Stimulated activated naive B cell treated with anti-CD40 and anti-IgM and Interleukin-4, amounts not matched to agents 10 μg/mL and 1 μg/mL and 100 μg/mL, for 72 hours (primary cell): ENCODE measurements around the gene GFOD1.

ENCODE experiments used
- ATAC-seq, 2 donors: fragments of 150-1000 bp; cut with Tn5 transposase; replicated peaks; 2 replicates each; pipeline ENCODE4 v1.10.0; 2021; ENCODE audit warnings: moderate library complexity in 1 of 2
- DNase-seq: peaks from one replicate; pipeline ENCODE4 v3.0.0; 2021
- H3K27ac Mint-ChIP-seq: one replicate; pipeline ENCODE4 v1.8.0; 2022; ENCODE audit warnings: mild to moderate bottlenecking, mixed read lengths
- H3K27me3 Mint-ChIP-seq, 2 donors: one replicate each; pipeline ENCODE4 v1.8.0; 2022; ENCODE audit warnings: mixed read lengths in 2 of 2
- H3K36me3 Mint-ChIP-seq, 2 donors: one replicate each; pipeline ENCODE4 v1.8.0; 2022; ENCODE audit warnings: mixed read lengths in 2 of 2, mild to moderate bottlenecking in 1 of 2
- H3K4me1 Mint-ChIP-seq, 2 donors: one replicate each; pipeline ENCODE4 v1.8.0; 2022; ENCODE audit warnings: mixed read lengths in 2 of 2, mild to moderate bottlenecking in 1 of 2
- H3K4me3 Mint-ChIP-seq, 2 donors: one replicate each; pipeline ENCODE4 v1.8.0; 2022; ENCODE audit warnings: mild to moderate bottlenecking in 2 of 2, mixed read lengths in 2 of 2, moderate library complexity in 1 of 2
- H3K9me3 Mint-ChIP-seq, 2 donors: one replicate each; pipeline ENCODE4 v1.8.0; 2022; ENCODE audit warnings: mixed read lengths in 2 of 2, mild to moderate bottlenecking in 1 of 2

The GFOD1 gene

DNA sequence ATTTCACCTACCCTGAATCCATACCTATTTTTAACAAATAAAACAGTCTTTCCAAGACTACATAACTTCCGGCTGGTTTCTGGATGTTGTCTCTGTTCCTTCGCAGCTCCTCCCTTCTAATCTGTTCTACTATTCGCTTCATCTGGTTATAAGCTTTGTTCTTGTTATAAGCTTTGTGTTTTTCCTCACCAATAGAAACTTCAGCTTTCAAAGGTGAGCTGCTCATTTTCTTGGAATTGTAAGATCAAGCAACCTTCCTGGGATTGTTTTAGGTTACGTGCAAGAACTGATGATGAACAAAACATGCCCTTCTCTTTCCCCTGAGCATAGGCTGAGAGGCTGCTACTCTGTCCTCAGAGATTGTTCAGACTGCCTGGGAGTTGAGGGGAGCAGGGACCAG is 2.1 kb downstream of the GFOD1 start:
- no peak for DNase-seq
- H3K36me3 Mint-ChIP-seq: peaks cover 8 to 19% of the 10 kb centered on the region in 2 donors
- peak overlapping the region; percentile 97 to 99 for H3K4me3 Mint-ChIP-seq
- peak overlapping the region; percentile 95 for H3K27ac Mint-ChIP-seq
- peaks cover 34 to 46% of the 10 kb centered on the region in 2 donors for H3K4me1 Mint-ChIP-seq
- ATAC-seq: no peak
- H3K9me3 Mint-ChIP-seq: no peaks in the 10 kb centered on the region
- H3K27me3 Mint-ChIP-seq: no peaks in the 10 kb centered on the region

DNA sequence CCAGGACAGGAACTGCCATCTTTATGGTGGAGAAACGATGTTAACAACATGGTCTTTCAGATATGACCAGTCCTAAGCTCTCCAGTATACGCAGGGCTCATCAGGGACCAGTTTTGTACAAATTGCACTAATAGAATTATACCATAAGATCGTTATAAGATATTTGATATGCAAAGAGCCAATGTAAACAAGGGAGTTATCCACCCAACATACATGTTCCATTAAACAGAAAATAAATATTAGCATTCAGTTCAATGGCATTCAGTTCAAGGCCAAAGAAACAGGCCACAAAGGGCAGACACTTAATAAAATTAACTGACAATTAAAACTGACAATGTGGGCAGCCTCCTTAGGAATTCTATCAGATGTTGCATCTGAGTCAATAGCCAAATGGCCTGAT is 2.6 kb downstream of the GFOD1 start:
- Mint-ChIP-seq H3K36me3 (peaks cover 8 to 22% of the 10 kb centered on the region in 2 donors), H3K4me3 (no peak overlapping the region), H3K9me3 (no peaks in the 10 kb centered on the region), H3K27me3 (no peaks in the 10 kb centered on the region), H3K27ac (no peak overlapping the region), H3K4me1 (peaks cover 37 to 49% of the 10 kb centered on the region in 2 donors)
- ATAC-seq (no peak), DNase-seq (no peak)

DNA sequence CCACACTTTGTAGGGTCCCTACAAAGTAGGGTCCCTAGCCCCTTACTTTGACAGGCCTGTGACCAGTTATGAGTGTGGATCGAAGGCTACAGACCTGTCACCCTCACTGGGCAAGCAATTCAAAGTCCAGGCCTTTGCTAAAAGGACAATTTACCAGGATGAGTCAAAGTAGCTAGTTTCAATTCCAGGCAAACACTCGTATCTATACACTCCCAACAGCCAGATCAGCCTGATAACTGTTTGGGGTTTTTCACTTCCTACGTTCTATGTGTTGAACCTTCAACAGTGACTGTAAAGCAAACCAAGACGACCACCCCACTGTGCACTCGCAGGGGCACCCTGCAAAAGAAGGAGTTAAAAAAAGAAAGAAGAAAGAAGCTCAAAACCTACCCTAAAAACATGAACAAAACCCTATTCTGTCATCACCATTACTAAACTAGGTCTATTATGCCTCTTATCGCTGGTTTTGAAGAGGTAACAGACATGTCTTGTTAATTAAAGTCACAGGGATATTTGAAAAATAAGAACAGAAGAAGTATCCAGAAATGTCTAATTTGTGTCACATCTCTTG is 3.2 kb downstream of the GFOD1 start:
- ATAC-seq (peak; percentile 2 to 9), DNase-seq (no peak)
- Mint-ChIP-seq H3K27me3 (no peaks in the 10 kb centered on the region), H3K36me3 (peaks cover 8 to 26% of the 10 kb centered on the region in 2 donors), H3K27ac (peak overlapping the region; percentile 10), H3K4me1 (peaks cover 42 to 55% of the 10 kb centered on the region in 2 donors), H3K9me3 (no peaks in the 10 kb centered on the region), H3K4me3 (peak overlapping the region; percentile 54 to 64)

DNA sequence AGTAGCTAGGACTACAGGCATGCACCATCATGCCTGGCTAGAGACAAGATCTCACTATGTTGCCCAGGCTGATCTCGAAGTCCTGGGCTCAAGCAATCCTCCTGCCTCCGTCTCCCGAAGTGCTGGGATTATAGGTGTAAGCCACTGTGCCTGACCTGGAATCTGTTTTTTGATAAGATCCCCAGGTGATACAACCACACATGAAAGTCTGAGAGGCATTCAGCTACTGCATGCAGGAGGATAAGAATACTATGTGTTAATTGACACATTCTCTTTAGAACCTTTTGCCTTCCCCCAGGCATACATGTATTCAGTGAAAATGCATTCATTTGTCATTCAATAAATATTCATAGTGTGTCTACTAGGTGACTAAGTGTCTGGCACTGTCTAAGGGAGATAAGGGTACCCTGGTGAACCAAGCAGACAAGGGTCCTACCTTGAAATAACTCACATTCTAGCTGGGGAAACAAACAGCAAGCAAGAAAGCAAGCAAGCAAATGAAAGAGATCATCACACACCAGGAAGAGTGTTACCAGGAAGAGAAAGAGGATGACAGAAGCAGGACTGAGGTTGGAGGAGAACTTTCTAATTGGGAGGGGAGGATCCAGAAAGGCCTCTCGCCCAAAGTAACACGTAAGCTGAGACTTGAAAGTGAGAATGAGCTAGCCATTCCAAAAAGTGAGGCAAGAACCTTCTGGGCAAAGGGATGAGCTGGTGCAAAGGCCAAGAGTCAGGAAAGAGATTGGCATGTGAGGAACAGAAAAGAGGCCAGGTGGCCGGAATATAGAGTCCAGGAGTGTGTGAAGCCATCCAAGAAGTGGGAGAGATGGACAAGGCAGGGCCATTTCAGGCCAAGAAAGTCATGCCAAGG is 6.5 kb downstream of the GFOD1 start:
- ATAC-seq (no peak), DNase-seq (no peak)
- Mint-ChIP-seq H3K27ac (no peak overlapping the region), H3K4me1 (peaks cover 39 to 49% of the 10 kb centered on the region in 2 donors), H3K4me3 (no peak overlapping the region), H3K36me3 (peaks cover 15 to 32% of the 10 kb centered on the region in 2 donors), H3K9me3 (no peaks in the 10 kb centered on the region), H3K27me3 (no peaks in the 10 kb centered on the region)

DNA sequence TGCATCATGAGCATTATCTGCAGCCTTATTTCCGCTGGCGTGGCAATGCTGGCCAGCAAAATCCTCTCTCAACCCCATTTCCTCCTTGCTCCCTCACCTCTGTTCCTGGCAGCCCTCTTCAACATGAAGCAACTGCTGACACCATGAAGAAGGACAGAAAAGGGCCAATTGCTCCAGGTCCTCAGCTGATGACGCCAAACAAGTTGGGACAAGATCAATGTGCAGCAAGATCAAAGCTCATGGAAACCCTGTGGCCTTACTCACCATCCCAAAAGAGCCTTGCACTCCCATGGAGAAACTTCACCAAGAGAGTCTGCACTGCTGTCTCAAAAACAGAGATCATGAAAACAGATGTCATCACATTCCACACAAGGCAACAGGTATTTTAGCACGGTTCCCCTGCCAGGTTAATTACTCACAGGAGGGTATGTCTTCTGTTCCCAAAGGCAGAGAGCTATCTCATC is 7.4 kb downstream of the GFOD1 start:
- Mint-ChIP-seq H3K36me3 (peaks cover 15 to 31% of the 10 kb centered on the region in 2 donors), H3K4me1 (peaks cover 32 to 43% of the 10 kb centered on the region in 2 donors), H3K27ac (no peak overlapping the region), H3K9me3 (no peaks in the 10 kb centered on the region), H3K4me3 (no peak overlapping the region), H3K27me3 (no peaks in the 10 kb centered on the region)
- ATAC-seq: no peak
- DNase-seq: no peak

DNA sequence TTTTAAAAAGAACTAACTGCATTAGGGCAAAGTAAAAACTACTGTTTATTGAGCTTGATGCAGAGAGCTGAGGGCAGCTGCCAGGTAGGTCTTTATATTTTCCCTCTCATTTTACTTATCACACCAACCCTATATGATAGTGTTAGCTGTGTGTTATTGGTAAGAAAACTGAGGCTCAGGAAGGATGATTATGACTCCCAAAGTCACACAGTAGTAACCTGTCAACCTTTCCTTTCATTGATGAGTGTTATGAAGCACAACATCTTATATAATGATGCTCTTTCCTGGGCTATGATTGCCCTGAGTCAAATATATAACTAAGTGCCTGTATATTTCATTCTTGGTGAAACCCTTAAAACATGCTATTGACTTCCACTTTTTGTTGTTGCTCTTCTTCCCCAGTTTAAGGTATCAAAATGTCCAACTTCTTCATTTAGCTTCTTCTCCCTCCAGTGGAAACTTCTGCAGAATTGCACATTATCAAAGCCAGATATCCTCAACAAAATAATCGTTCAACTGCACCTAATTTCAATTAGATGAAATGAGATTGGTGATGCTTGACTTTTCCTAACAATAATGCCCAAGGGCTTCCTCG is 8.1 kb downstream of the GFOD1 start:
- Mint-ChIP-seq H3K27me3 (no peaks in the 10 kb centered on the region), H3K9me3 (no peaks in the 10 kb centered on the region), H3K4me1 (peaks cover 36 to 46% of the 10 kb centered on the region in 2 donors), H3K27ac (no peak overlapping the region), H3K4me3 (no peak overlapping the region), H3K36me3 (peaks cover 15 to 35% of the 10 kb centered on the region in 2 donors)
- no peak for ATAC-seq
- DNase-seq: no peak

DNA sequence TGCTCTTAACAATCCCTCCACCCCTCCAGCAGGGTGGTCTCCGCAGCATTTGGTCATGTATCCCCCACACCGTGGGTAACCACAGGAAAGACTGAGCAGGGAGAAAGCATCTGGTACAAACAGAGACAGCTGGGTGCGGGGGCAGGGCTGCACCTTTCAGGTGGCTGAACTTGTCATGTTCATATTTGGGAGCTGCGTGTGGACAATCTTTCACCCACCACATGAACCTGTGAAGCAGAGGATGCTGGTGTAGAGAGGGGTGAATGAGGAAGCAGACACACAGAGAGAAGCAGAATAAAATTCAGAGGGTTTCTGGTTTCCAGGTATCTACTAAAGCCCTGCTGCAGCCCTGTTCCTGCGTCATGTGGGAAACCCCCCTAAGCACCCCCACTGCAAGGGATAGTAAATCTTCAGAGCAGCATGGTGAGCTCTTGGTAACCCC is 8.9 kb downstream of the GFOD1 start:
- ATAC-seq: peak; percentile 88 to 91
- Mint-ChIP-seq H3K27me3 (no peaks in the 10 kb centered on the region), H3K27ac (peak overlapping the region; percentile 6), H3K9me3 (no peaks in the 10 kb centered on the region), H3K4me3 (peak overlapping the region; percentile 50), H3K4me1 (peaks cover 32 to 45% of the 10 kb centered on the region in 2 donors), H3K36me3 (peaks cover 16 to 34% of the 10 kb centered on the region in 2 donors)
- DNase-seq: no peak

DNA sequence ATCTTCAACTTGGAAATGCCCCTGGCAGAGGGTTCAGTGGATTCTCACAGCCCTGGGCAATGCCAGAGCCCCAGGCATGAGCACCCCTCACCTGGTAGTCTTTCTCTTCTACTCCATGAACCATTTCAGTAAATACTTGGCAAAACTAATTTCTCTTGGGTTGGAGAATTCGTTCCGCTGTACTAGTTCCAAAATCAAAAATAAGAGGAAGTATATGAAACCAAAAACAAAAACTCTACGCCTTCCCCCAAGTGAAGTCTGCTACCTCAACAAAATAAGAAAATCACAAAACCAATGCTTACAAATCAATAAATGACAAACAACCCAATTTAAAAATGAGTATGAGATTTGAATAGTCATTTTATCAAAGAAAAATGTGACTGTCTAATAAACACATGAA is 12.6 kb downstream of the GFOD1 start:
- Mint-ChIP-seq H3K27ac (peak overlapping the region; percentile 62), H3K36me3 (peaks cover 25 to 33% of the 10 kb centered on the region in 2 donors), H3K4me3 (no peak overlapping the region), H3K4me1 (peaks cover 36 to 65% of the 10 kb centered on the region in 2 donors), H3K9me3 (no peaks in the 10 kb centered on the region), H3K27me3 (no peaks in the 10 kb centered on the region)
- ATAC-seq: no peak
- DNase-seq: no peak

DNA sequence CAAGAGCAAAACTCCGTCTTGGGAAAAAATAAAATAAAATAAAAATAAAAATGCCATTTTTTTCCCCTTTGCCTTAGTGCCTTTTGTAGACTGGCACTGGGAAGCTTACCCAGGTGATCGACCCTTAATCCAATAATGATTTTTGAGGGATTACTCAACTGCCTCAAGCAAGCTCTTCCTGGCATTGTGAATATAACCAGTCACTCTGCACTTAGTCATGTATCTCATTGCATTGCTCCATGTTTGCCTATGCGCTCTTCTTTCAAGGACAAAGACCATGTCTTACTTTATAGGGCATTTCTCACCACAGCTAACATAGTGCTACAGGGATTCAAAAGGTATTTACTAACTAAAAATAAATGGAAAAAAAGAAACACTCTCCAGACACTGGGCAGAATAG is 13.0 kb downstream of the GFOD1 start:
- ATAC-seq (no peak), DNase-seq (no peak)
- Mint-ChIP-seq H3K36me3 (peaks cover 29 to 33% of the 10 kb centered on the region in 2 donors), H3K27ac (no peak overlapping the region), H3K4me1 (peaks cover 34 to 62% of the 10 kb centered on the region in 2 donors), H3K27me3 (no peaks in the 10 kb centered on the region), H3K4me3 (no peak overlapping the region), H3K9me3 (no peaks in the 10 kb centered on the region)

DNA sequence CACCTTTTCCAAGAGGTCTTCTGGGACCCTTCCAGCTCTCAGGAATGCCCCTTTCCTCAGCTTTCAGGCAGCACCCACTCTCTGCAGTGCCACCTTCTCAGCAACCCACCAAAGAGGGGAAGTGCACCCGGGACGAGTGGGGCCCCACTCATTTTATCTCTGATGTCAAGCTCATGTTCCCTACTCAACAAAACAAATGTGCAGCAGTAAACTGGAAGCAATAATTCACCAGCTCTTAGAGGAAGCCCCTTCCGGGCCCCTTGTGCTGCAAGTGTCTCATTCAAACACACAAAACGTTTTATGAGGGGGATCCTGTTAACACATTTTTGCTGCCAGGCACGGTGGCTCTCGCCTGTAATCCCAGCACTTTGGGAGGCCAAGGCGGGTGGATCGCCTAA is 13.6 kb downstream of the GFOD1 start:
- no peak for DNase-seq
- Mint-ChIP-seq H3K27ac (no peak overlapping the region), H3K36me3 (peaks cover 35 to 39% of the 10 kb centered on the region in 2 donors), H3K4me1 (peaks cover 36 to 65% of the 10 kb centered on the region in 2 donors), H3K9me3 (peaks cover 0 to 1% of the 10 kb centered on the region in 2 donors), H3K27me3 (no peaks in the 10 kb centered on the region), H3K4me3 (no peak overlapping the region)
- ATAC-seq: no peak

DNA sequence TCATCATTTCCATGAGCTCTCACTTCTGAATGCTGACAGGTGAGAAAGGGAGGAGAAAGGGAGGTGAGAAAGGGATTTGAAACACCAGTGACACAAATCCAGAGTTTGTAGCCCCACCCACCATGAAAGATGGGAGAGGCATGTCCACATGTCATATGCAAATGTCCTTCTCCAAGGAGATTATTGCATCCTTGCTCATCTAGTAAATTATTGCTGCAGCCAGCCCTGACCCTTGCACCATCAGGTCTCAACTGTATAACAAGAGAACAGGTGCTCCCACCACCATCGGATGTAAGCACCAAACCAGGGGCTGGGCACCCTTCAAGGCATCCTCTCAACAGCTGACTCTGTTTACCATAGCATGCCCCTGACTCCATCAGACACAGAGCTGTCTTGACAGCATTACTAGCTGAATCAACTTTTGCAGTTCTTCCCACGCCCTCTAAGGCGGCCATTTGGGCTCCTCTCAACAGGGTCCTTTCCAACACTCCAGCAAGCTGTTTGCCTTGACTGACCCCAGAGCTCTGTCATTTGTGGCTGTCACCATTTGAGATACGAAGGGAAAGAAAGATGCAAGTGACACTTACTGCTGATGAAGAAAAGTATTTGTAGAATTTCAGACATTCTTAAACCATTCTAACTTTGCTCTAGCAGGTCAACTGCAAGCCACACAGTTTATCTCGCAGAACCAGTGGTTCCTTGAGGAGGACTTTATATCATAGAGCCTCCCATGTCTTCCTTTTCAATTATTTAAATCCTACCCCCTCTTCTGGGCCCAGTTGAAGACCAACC is 14.2 kb downstream of the GFOD1 start:
- H3K27ac Mint-ChIP-seq: no peak overlapping the region
- H3K36me3 Mint-ChIP-seq: peaks cover 35 to 36% of the 10 kb centered on the region in 2 donors
- no peaks in the 10 kb centered on the region for H3K27me3 Mint-ChIP-seq
- ATAC-seq (peak in 1 of 2 donors; percentile 14), DNase-seq (no peak)
- H3K4me1 Mint-ChIP-seq: peaks cover 30 to 61% of the 10 kb centered on the region in 2 donors
- H3K9me3 Mint-ChIP-seq: peaks cover 0 to 4% of the 10 kb centered on the region in 2 donors
- no peak overlapping the region for H3K4me3 Mint-ChIP-seq

DNA sequence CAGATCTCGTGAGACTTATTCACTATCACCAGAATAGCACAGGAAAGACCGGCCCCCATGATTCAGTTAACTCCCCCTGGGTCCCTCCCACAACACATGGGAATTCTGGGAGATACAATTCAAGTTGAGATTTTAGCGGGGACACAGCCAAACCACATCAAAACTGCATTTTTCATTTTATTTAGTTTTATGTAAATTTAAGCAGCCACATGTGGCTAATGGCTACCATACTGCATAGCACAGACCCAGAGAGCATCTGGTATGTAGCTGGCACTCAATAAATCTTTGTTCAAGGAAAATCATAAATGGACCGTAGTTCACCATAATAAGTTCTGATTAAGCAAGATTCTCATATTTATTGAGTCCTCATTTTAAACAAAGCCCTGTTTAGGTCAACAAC is 15.3 kb downstream of the GFOD1 start:
- Mint-ChIP-seq H3K4me3 (no peak overlapping the region), H3K27me3 (no peaks in the 10 kb centered on the region), H3K27ac (no peak overlapping the region), H3K9me3 (peaks cover 0 to 4% of the 10 kb centered on the region in 2 donors), H3K36me3 (peaks cover 33% of the 10 kb centered on the region in 2 donors), H3K4me1 (peaks cover 32 to 66% of the 10 kb centered on the region in 2 donors)
- ATAC-seq: no peak
- no peak for DNase-seq

DNA sequence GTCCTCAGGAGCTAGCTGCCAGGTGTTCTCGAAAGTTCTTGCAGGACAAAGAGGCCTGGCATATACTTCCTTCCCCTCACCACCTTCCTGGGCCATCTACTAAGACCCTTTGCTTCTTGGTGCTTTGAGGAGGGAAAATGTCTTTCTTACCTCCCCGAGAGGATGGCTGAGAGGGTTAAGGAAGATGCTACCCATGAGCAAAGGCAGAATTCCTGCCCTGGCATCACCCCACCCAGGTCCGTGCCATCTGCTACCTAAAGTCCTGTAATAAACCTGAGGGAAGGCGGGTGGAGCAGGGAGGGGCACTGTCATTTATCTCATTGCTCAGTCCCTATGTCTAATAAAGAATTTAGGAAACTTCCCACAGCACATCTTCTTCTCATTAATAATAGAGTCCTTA is 16.2 kb downstream of the GFOD1 start:
- DNase-seq: no peak
- H3K4me3 Mint-ChIP-seq: no peak overlapping the region
- H3K9me3 Mint-ChIP-seq: peaks cover 0 to 4% of the 10 kb centered on the region in 2 donors
- H3K27ac Mint-ChIP-seq: no peak overlapping the region
- no peaks in the 10 kb centered on the region for H3K27me3 Mint-ChIP-seq
- H3K4me1 Mint-ChIP-seq: peaks cover 39 to 76% of the 10 kb centered on the region in 2 donors
- H3K36me3 Mint-ChIP-seq: peaks cover 30 to 32% of the 10 kb centered on the region in 2 donors
- ATAC-seq: no peak
